Endothelial cell (in vitro differentiated cells): ENCODE measurements around the gene C9orf152. TPM values are rescaled to one million over a fixed set of nuclear protein-coding genes. Genes with fewer than 3 reads are reported as not detected.
A peak's percentile ranks its signal among the peaks of the same experiment; 100 is the strongest.
"Not testable (repeated sequence)": the region's sequence is repeated elsewhere in the genome, so short reads cannot be mapped to it uniquely, and the experiment has no call there.

Experiments used
- DNase-seq: peaks from one replicate; pipeline ENCODE4 v3.0.0; 2021; ENCODE audit warnings: low spot score
- H3K27ac Mint-ChIP-seq: one replicate; pipeline ENCODE4 v1.8.0; 2021; ENCODE audit warnings: mixed read lengths, inconsistent platforms; ENCODE audit not compliant: unreplicated experiment
- H3K27me3 Mint-ChIP-seq: one replicate; pipeline ENCODE4 v1.8.0; 2021; ENCODE audit warnings: mild to moderate bottlenecking, moderate library complexity, mixed read lengths, inconsistent platforms; ENCODE audit not compliant: unreplicated experiment
- H3K36me3 Mint-ChIP-seq: one replicate; pipeline ENCODE4 v1.8.0; 2021; ENCODE audit warnings: mild to moderate bottlenecking, low read depth, mixed read lengths, inconsistent platforms; ENCODE audit not compliant: unreplicated experiment
- H3K4me1 Mint-ChIP-seq: one replicate; pipeline ENCODE4 v1.8.0; 2021; ENCODE audit warnings: mild to moderate bottlenecking, mixed read lengths, inconsistent platforms; ENCODE audit not compliant: unreplicated experiment
- H3K4me3 Mint-ChIP-seq: one replicate; pipeline ENCODE4 v1.8.0; 2021; ENCODE audit warnings: mild to moderate bottlenecking, mixed read lengths, inconsistent platforms; ENCODE audit not compliant: unreplicated experiment
- H3K9me3 Mint-ChIP-seq: one replicate; pipeline ENCODE4 v1.8.0; 2021; ENCODE audit warnings: mixed read lengths, inconsistent platforms; ENCODE audit not compliant: unreplicated experiment
- total RNA-seq: library from RNA; stranded (reverse); fragmentation: NEBNext Ultra II Directional; extraction: Animal tissue kit (Norgen Biotek cat#: 25700); gene quantifications from one replicate; pipeline ENCODE4 v1.2.1, GENCODE V29; 2021; ENCODE audit not compliant: unreplicated experiment
- TF ChIP-seq, protein P1 (sequence below): fragments of 200-600 bp; sonication (generic); IDR thresholded peaks from one replicate; pipeline ENCODE4 v1.5.0; 2021; ENCODE audit warnings: antibody characterized with exemption; ENCODE audit not compliant: unreplicated experiment

C9orf152 gene
- total RNA-seq, 1 donor from 2014 or later = not detected

DNA sequence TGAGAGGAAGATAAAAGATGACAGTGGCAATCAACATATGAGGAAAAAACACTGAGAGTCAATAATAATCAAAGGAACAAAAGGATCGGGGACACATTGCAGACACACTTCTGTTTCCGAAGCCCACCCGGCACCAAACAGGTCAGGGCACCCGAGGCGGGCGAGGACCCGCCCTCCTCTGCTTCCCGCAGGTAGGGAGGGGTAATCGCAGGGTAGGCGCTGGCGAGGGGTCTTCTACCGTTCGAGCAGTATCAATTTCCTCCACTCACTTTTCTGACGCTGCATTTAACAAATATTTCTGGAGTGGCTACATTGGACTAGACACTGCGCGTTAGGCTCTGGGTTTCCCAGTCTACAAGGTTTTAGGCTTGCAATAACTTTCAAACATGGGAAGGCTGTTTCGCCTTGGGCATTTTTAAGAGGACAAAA is 47.1 kb upstream of the C9orf152 start:
- Mint-ChIP-seq H3K27me3 (peaks cover 6% of the 10 kb centered on the region), H3K27ac (peak overlapping the region; percentile 61), H3K4me1 (peaks cover 15% of the 10 kb centered on the region), H3K4me3 (peak overlapping the region; percentile 99), H3K36me3 (peaks cover 10% of the 10 kb centered on the region), H3K9me3 (peaks cover 3% of the 10 kb centered on the region)
- TF ChIP-seq, protein P1, sequence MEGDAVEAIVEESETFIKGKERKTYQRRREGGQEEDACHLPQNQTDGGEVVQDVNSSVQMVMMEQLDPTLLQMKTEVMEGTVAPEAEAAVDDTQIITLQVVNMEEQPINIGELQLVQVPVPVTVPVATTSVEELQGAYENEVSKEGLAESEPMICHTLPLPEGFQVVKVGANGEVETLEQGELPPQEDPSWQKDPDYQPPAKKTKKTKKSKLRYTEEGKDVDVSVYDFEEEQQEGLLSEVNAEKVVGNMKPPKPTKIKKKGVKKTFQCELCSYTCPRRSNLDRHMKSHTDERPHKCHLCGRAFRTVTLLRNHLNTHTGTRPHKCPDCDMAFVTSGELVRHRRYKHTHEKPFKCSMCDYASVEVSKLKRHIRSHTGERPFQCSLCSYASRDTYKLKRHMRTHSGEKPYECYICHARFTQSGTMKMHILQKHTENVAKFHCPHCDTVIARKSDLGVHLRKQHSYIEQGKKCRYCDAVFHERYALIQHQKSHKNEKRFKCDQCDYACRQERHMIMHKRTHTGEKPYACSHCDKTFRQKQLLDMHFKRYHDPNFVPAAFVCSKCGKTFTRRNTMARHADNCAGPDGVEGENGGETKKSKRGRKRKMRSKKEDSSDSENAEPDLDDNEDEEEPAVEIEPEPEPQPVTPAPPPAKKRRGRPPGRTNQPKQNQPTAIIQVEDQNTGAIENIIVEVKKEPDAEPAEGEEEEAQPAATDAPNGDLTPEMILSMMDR = no peak
- DNase-seq = peak; percentile 11

DNA sequence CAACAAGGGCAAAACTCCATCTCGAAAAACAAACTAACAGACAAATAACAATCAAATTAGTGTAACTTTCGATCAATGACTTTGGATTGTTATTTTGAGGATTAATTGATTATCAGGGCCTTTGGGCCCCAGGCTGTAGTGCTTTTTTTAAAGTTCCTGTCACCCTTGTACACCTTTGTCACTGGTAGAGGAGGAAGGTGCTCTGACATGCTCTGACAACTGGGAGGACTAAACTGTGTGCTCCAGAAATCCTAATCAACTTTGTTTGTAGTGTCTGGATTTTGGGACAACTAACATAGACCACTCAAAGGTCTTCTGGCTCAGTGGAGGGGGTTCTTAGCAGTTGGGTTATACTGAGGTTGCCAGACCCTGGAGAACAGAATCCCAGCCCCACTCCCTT is 46.5 kb upstream of the C9orf152 start:
- peak overlapping the region; percentile 61 for H3K27ac Mint-ChIP-seq
- no peak for DNase-seq
- H3K27me3 Mint-ChIP-seq = peaks cover 6% of the 10 kb centered on the region
- H3K4me1 Mint-ChIP-seq = peaks cover 15% of the 10 kb centered on the region
- H3K36me3 Mint-ChIP-seq = peaks cover 13% of the 10 kb centered on the region
- TF ChIP-seq, protein P1 = no peak
- H3K9me3 Mint-ChIP-seq = peaks cover 3% of the 10 kb centered on the region
- peak overlapping the region; percentile 99 for H3K4me3 Mint-ChIP-seq

GRCh38 chr9:110252509-110253139 is 44.7 kb upstream of the C9orf152 start:
- peak overlapping the region; percentile 49 for H3K27ac Mint-ChIP-seq

GRCh38 chr9:110251770-110252169 is 43.8 kb upstream of the C9orf152 start:
- not testable (repeated sequence) for DNase-seq, H3K36me3 Mint-ChIP-seq, H3K4me3 Mint-ChIP-seq, H3K4me1 Mint-ChIP-seq, H3K9me3 Mint-ChIP-seq, H3K27ac Mint-ChIP-seq, H3K27me3 Mint-ChIP-seq

More at GRCh38 chr9:110252509-110253139, 44.7 kb upstream of the C9orf152 start:
- Mint-ChIP-seq H3K36me3 (peaks cover 13% of the 10 kb centered on the region), H3K4me1 (peaks cover 14% of the 10 kb centered on the region), H3K27me3 (peaks cover 6% of the 10 kb centered on the region), H3K4me3 (no peak overlapping the region), H3K9me3 (peaks cover 3% of the 10 kb centered on the region)
- DNase-seq = no peak
- TF ChIP-seq, protein P1 = no peak

DNA sequence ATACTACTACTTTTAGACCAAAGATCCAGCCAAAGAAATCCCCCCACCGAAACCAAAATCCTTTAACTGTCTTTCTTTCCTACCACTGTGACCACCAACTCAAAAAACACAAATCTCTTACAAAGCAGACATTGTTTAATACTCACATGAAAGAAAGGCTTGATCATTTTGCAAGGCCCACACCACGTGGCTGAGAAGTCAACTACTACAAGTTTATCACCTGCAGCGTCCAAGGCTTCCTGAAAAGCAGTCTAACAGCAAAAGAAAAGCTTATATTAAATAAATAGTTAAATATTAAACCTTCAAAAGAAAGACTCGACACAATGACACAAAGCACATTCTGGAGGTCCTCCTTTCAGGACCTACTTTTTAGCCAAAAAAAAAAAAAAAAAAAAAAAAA is 43.3 kb upstream of the C9orf152 start:
- Mint-ChIP-seq H3K27ac (no peak overlapping the region), H3K9me3 (no peaks in the 10 kb centered on the region), H3K27me3 (peaks cover 6% of the 10 kb centered on the region)

More for the DNA sequence above, 43.3 kb upstream of the C9orf152 start:
- peaks cover 13% of the 10 kb centered on the region for H3K36me3 Mint-ChIP-seq
- TF ChIP-seq, protein P1 = no peak
- peaks cover 6% of the 10 kb centered on the region for H3K4me1 Mint-ChIP-seq
- DNase-seq = no peak
- H3K4me3 Mint-ChIP-seq = no peak overlapping the region
